GM19452 (cell line): Measurements from ENCODE around the gene LRRC7.
"Not testable (repeated sequence)": the region's sequence is repeated elsewhere in the genome, so short reads cannot be mapped to it uniquely, and the experiment has no call there.

ENCODE experiments used
- ATAC-seq: cut with Tn5 transposase; IDR thresholded peaks from one replicate; pipeline ENCODE4 v1.9.1; 2021; ENCODE audit not compliant: unreplicated experiment

LRRC7 gene

GRCh38 chr1:69946935-69947334 lies 379.2 kb downstream of the LRRC7 start:
- ATAC-seq, result no peak

GRCh38 chr1:69947837-69948236 lies 380.1 kb downstream of the LRRC7 start:
- no peak for ATAC-seq

DNA sequence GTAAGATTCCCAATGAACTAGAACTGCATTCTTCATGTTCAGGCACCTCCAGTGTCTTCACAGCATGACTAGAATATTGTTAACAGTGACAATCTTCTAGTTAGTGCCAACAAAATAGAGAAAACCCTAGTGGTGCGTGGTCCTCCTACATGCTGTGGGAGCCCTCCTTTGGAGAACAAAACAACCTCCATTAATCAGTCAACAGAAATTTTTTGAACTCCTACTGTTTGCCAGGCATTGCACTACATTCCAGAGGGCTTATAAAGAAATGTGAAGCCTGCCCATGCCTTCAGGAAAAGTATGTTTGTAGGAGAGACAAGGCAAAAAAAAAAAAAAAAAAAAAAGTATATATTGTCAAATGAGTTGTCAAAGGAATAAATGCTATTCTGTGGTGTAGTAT lies 385.0 kb downstream of the LRRC7 start:
- ATAC-seq, result no peak

- ATAC-seq, result not testable (repeated sequence)
Observed at GRCh38 chr1:69962452-69962851, 394.7 kb downstream of the LRRC7 start.

DNA sequence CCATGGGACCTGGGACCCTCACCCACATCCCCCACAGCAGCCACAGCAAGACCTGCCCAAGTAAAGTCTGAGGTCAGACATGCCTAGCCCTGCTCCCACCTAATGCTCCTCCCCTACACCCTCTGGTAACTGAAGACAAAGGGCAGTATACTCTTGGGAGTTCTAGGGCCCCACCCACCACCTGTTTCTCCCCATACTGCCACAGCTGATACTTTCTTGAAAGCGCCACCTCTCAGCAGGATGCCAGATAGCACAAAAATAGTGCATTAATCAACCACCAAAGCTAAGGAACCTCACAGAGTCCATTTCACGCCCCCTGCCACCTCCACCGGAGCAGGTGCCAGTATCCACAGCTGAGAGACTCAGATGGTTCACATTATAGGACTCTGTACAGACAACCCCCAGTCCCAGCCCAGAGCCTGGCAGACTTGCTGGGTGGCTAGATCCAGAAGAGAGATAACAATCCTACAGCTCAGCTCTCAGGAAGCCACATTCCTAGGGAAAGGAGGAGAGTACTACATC lies 399.6 kb downstream of the LRRC7 start:
- ATAC-seq, result no peak

- ATAC-seq, result no peak
Observed at GRCh38 chr1:69976896-69977295, 409.2 kb downstream of the LRRC7 start.

- ATAC-seq, result no peak
Observed at GRCh38 chr1:69982992-69983391, 415.3 kb downstream of the LRRC7 start.

GRCh38 chr1:69985376-69985775 lies 417.7 kb downstream of the LRRC7 start:
- ATAC-seq, result no peak

- ATAC-seq, result no peak
Observed at GRCh38 chr1:69985901-69986439, 418.2 kb downstream of the LRRC7 start.

DNA sequence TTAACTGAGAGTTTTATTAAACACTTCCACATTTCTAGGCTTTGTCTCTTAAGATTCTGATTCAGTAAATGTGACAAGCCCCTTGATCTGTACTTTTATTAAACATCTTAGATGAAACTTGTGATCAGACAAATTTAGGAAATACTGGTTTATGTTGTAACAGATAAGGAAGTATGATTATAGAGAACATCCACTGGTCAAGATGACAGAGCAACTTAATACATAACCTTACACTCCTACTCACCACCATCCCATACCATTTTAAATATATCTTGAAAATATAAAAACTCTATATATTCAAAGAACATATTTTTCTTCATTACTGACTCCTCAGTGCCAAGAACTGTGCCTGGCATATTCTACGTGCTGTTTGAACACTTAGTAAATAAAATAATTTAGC lies 420.2 kb downstream of the LRRC7 start:
- ATAC-seq, result no peak

DNA sequence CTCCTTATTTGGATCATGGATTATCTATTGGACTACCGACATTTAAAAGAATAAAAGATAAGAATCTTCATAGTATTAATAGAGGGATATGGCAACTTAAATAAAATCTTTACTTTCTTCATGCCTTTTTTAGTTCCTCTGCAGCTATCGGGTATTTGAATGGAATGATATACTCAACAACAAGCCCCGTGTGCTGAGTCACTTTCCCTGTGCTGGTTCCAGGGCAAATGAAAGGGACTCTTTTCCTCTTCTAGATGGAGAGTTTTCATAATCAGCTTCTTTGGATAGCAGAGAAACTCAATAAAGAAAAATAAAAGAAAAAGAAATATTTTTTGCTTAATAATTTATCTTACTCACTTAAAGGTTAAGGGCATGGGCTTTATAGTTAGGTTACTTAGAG lies 423.9 kb downstream of the LRRC7 start:
- ATAC-seq, result no peak

DNA sequence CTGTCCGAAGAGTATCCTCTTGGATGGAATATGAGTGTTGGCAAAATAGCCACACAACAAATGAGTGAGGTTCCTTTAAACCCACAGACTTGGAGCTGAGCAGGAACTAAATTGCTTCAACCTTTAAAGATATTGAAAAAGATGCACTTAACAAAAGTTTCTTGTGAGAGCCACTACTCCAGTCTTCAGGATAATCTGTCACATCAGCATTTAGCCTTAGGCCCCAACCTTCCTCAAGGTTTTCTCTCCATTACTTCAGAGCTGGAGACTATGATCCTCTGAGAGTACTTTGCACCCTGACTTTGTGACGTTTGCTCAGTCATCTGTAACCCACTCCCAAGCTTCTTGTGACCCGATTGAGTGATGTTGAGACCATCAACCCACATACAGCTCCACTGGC lies 424.9 kb downstream of the LRRC7 start:
- no peak for ATAC-seq

DNA sequence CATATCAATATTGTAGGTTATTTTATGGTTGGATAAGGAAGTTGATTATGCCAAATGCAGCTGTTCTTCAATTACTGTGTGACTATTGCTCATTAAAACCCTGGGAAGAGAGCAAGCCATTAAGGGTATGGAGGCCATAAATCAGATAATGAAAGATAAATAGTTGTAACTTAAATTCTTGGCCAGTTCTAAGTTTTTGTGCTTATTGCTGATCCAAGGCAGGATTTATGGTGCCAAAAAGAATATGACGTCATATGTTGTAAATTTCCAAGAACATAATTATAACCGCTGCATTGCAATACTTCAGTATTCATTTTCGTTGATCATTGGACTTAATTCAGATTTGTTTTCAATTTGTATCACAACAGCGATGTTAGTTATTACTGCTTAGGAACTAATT lies 426.1 kb downstream of the LRRC7 start:
- no peak for ATAC-seq

DNA sequence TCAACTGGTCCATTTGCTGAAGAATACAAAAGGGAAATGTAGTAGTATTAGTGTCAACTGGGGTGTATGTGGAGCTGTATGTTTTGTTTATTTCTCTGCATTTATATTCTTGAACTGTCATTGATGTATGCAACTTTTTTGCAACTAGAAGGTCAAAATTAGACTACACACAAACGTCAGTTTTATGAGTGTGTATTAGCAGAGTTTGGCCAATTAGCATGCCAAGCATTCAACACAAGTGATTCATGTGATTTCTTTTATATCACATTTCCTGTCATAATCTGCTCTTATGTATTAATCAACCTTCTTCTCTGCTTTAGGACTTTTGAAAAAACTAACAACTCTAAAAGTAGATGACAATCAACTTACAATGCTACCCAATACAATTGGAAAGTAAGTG lies 426.5 kb downstream of the LRRC7 start:
- ATAC-seq, result no peak

DNA sequence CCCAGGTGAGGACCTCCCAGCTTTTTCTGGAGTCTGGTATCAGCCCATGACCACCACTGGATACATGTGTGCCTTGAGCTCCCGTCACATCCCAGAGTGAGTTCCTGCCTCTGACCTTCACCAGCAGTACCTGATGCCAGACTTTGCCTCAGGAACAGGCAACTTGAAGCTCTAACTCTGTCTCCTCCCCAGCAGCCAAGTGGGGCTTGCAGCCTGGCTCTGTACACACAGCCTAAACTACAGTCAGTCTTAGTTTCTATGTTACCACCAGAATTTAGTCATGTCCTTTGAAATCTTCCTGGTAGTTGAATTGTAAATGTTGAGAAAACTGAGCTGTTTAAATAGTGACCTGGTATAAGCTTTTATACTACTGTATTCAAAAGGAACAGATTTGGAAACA lies 431.1 kb downstream of the LRRC7 start:
- ATAC-seq, result no peak

GRCh38 chr1:70003211-70003908 lies 435.6 kb downstream of the LRRC7 start:
- ATAC-seq, result no peak

DNA sequence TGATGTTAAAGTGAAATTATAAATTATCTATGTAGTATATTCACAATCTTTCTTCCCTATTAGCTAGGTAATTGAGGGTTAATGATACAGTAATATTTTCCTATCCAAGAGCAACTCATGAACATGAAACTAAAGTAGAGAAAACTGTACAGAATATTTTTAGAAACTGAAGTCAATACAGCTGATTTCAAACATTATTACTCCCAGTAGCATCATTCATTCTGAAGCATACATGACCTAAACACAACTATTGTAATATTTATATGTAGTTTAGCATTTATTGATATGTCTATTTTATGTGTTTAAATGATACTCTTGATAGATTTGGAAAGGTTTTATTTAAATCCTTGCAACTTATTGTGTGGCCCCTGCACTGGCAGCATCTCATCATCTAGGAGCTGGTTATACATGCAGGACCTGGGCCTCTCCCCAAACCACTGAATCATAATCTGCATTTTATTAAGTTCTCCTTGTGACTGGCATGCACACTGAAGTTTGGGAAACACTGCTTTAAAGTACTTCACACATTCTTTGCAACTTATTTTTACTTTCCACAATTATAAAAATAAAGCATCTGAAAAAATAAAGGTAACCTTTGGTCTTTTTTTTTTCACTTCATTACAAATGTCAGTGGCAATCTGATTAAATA lies 437.8 kb downstream of the LRRC7 start:
- no peak for ATAC-seq

DNA sequence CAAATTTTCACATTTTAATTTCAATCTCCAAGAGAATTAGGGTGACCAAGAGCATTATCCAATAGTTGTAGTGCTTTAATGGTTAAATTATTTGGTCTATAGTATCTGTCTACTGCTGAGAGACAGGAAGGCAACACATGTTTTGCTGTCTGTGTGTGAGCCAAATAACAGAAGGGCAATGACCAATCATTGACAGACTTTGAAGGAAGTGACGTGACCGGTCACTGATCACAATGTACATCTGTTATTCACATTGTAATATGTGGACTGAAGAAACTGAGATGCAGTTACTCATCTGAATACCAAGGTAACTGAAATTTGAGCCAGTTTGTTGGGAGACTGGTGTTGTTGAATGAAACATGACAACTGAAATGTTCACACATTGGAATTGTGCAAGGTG lies 440.9 kb downstream of the LRRC7 start:
- ATAC-seq, result no peak

DNA sequence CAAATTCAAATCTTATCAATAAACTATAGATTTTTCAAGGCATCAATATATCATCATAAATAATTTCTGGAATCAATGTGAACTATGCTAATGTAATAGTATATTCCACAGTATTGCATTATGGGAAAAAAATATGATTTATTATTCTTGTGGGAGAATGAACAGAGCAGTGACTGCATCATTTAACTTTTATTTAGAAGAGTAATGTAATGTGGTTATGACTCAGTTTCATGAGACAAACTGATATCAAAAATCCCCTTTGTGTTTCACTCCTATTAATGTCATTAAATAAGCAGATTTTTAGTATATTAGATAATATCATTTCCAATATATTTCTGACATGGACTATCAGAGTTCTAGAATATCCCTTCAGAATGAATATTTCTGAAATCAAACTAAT lies 450.0 kb downstream of the LRRC7 start:
- no peak for ATAC-seq

DNA sequence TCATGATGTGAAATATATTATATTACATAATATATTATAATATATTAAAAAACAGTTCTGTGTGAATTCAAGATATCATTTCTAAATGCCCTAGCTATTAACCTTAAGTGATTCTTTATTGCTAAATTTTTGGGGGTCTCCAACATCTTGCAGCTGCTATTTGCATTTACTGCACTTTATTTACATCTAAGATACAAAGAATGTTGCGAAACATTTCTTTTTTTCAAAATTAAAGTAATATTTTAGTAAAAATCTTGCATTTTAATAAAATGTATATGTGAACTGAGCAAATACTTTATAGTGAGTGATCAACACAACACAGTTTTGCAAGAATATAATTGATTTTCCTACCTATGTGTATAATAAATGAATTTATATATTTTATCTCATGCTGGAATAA lies 456.6 kb downstream of the LRRC7 start:
- no peak for ATAC-seq

DNA sequence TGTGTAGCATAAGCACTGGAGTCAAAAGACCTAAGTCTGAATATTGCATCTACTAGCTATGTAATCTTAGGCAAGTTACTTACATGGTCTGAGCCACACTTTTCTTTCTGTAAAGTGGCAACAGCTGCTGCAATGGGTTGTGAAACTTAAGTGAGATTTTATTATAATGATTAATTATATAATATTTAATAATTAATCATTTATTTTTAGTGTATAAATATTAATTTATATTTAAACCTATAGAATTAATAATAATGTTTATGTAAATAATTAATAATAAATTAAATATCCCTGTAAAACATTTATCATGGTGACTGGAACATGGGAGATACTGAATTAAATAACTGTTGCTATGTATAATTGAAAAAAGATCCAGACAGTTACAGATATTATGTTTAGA lies 457.3 kb downstream of the LRRC7 start:
- ATAC-seq, result no peak

DNA sequence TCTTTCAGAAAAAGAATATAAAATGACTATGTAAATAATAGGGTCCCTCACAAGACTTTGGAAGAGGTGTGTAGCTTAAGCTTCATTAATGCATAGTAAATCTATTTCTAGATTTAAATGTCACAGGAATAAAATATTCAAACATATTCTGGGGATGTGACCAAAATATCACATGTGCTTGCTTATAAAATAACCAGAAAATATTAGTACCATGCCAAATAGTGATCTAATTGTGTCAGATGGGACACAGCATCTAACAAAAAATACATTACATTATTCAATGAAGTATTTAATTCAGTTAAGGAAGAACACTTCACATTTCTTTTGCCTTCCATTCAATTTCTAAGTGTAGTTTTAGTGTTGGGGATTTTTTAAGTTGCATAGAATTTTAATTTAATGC lies 458.1 kb downstream of the LRRC7 start:
- ATAC-seq, result no peak
